Neutrophil (primary cell): ENCODE data around the gene ENTHD1.
"Not testable (repeated sequence)": the region's sequence is repeated elsewhere in the genome, so short reads cannot be mapped to it uniquely, and the experiment has no call there.

Experiments
- H3K27ac ChIP-seq: fragments of 200-600 bp; sonication (generic); 2 replicates; pipeline ENCODE4 v1.5.1; 2016; ENCODE audit warnings: mild to moderate bottlenecking, moderate library complexity
- H3K27me3 ChIP-seq: fragments of 200-600 bp; sonication (generic); 2 replicates; pipeline ENCODE4 v1.6.0; 2016; ENCODE audit warnings: mild to moderate bottlenecking
- H3K36me3 ChIP-seq: fragments of 200-600 bp; sonication (generic); 2 replicates; pipeline ENCODE4 v1.5.1; 2017
- H3K4me1 ChIP-seq, 2 experiments: fragments of 200-600 bp in 1 of 2; sonication (generic) in 1 of 2; 1 replicate in 1 of 2; 2 replicates in 1 of 2; pipeline versions ENCODE4 v1.5.1 to v1.6.1; 2013 to 2016; ENCODE audit warnings: low read depth in 1 of 2, low read length in 1 of 2, mild to moderate bottlenecking in 1 of 2, moderate library complexity in 1 of 2; ENCODE audit not compliant: control insufficient read depth in 1 of 2, insufficient read depth in 1 of 2
- H3K4me3 ChIP-seq, 2 experiments: fragments of 200-600 bp in 1 of 2; sonication (generic) in 1 of 2; 1 replicate in 1 of 2; 2 replicates in 1 of 2; pipeline ENCODE4 v1.5.1; 2013 to 2016; ENCODE audit warnings: low read depth in 1 of 2, low read length in 1 of 2, mild to moderate bottlenecking in 1 of 2, moderate library complexity in 1 of 2
- H3K9me3 ChIP-seq: fragments of 200-600 bp; sonication (generic); 2 replicates; pipeline ENCODE4 v1.5.1; 2016
- TF ChIP-seq, protein P1 (sequence below): fragments of 200-600 bp; sonication (generic); IDR thresholded peaks from 2 replicates; pipeline ENCODE4 v1.5.1; 2016; ENCODE audit warnings: antibody characterized with exemption

ENTHD1 gene

DNA sequence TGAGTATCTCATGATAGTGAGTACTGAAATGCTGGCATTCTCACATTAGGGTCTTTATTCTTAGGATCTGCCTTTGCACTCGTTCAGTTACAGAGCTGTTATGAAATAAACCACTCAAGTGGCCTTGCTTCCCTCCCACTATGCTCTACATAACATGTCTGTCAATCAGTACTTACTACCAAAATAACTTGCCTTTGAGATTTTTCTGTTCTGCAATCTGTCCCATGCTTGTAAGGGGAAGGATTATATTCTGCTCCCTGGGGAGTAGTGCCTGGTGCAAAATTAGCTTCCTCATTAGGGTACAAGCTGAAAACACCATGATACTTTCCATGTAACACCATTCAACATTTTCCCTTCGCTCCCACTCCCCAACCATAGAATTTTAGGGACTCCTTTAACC lies 5.4 kb upstream of the ENTHD1 start:
- Histone ChIP-seq H3K36me3 (no peaks in the 10 kb centered on the region), H3K9me3 (no peaks in the 10 kb centered on the region), H3K27me3 (no peaks in the 10 kb centered on the region), H3K27ac (no peak overlapping the region), H3K4me1 (peaks cover 17 to 28% of the 10 kb centered on the region in 2 experiments), H3K4me3 (no peak overlapping the region)
- TF ChIP-seq, protein P1, sequence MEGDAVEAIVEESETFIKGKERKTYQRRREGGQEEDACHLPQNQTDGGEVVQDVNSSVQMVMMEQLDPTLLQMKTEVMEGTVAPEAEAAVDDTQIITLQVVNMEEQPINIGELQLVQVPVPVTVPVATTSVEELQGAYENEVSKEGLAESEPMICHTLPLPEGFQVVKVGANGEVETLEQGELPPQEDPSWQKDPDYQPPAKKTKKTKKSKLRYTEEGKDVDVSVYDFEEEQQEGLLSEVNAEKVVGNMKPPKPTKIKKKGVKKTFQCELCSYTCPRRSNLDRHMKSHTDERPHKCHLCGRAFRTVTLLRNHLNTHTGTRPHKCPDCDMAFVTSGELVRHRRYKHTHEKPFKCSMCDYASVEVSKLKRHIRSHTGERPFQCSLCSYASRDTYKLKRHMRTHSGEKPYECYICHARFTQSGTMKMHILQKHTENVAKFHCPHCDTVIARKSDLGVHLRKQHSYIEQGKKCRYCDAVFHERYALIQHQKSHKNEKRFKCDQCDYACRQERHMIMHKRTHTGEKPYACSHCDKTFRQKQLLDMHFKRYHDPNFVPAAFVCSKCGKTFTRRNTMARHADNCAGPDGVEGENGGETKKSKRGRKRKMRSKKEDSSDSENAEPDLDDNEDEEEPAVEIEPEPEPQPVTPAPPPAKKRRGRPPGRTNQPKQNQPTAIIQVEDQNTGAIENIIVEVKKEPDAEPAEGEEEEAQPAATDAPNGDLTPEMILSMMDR, result no peak

DNA sequence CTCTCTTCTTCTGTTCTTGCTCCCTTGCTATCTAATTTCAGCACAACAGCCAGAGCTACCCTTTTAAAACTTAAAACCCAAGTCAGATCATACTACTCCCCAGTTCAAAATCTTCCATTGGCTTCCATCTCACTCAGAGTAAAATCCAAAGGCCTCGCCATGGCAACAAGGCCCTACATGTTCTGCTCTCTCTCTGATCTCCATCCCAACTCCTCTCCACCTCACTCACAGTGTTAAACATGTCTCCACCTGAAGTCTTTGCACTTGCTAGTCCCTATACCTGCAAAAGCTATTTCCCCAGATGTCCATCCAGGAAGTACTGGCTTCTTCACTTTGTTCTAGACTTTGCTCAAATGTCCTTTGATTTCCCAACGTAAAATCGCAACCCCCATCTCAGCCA lies 4.3 kb upstream of the ENTHD1 start:
- no peaks in the 10 kb centered on the region for H3K27me3 ChIP-seq
- TF ChIP-seq, protein P1, result no peak
- H3K4me3 ChIP-seq, result no peak overlapping the region
- no peak overlapping the region for H3K27ac ChIP-seq
- H3K36me3 ChIP-seq, result no peaks in the 10 kb centered on the region
- H3K4me1 ChIP-seq, result peaks cover 17 to 28% of the 10 kb centered on the region in 2 experiments
- H3K9me3 ChIP-seq, result no peaks in the 10 kb centered on the region

DNA sequence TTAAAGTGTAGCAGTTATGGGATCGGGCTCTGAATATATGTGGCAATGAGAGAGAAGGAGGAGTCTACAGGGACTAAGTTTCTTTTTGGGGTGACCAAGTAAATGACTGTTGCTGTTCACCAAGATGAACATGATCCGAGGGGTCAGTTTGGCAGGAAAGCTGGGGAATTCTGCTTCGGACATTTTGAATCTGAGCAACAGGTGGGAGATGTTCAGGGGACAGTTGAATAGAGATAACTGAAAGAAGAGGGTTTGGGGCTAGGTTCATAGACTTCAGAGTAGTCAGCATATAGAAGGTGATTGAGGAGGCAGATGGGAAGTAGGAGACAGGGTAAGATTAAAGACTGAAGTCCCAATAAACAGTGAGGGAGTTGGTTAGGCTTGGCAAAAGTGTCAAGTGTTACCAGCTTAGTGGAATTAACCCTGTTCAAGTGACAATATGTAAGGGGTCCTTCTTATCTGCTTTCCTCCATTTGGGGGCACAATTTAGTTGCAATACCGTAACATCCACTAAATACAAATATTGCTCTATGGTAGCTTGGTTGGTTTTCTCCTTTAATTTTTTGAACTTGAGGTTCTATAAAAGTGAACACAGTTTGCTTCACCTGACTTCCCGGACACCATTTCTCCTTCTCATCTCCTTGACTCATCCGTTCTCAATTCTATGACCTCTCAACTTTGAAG lies 2.9 kb upstream of the ENTHD1 start:
- H3K4me3 ChIP-seq, result no peak overlapping the region
- no peaks in the 10 kb centered on the region for H3K27me3 ChIP-seq
- no peaks in the 10 kb centered on the region for H3K9me3 ChIP-seq
- H3K27ac ChIP-seq, result no peak overlapping the region
- peaks cover 27 to 39% of the 10 kb centered on the region in 2 experiments for H3K4me1 ChIP-seq
- TF ChIP-seq, protein P1, result no peak
- H3K36me3 ChIP-seq, result no peaks in the 10 kb centered on the region

DNA sequence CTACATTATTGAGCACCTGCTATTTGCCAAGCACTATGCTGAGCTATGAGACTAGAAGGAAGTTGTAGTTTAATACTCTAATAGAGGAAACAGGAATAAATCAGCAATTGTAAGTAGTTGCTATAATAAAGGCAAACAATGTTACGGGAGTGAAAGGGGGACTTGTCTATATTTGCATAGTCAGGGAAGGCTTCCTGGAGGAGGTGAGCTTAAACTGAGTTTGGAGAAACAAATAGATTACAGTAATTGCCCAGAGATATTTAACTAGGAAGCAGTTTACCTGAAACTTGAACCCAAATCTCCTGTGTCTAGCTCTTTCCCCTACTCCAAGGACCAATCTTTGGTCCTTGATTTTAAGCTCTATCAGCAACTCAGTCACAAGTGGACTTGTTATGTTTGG lies 2.1 kb upstream of the ENTHD1 start:
- Histone ChIP-seq H3K27ac (no peak overlapping the region), H3K9me3 (no peaks in the 10 kb centered on the region), H3K36me3 (no peaks in the 10 kb centered on the region), H3K4me1 (peaks cover 27 to 35% of the 10 kb centered on the region in 2 experiments), H3K4me3 (no peak overlapping the region), H3K27me3 (no peaks in the 10 kb centered on the region)
- TF ChIP-seq, protein P1, result no peak

DNA sequence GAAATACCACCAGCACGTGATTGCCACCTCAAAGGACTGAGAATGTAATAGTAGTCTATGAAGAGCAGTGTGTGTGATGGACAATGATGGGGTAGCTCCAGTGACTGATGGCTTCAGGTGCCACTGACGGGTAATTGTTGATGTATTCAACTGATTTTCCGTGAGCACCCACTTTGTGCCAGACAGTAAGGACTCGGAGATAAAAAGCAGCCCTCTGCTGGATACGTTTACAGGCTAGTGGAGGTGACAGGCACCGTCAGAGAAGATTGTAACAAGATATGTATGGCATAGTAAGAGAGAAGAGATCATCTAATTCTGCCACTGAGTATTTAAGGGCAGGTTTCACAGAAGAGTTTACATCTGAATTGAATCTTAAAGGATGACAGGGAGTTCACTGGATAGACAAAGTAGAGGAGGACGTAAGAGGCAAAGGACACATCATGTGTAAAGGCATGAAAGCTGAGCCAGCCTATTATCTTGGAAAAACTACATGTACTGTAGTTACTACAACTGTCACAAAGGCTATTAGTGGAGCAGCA lies 1.1 kb upstream of the ENTHD1 start:
- H3K27me3 ChIP-seq, result no peaks in the 10 kb centered on the region
- peaks cover 27 to 31% of the 10 kb centered on the region in 2 experiments for H3K4me1 ChIP-seq
- no peaks in the 10 kb centered on the region for H3K9me3 ChIP-seq
- H3K36me3 ChIP-seq, result no peaks in the 10 kb centered on the region
- H3K4me3 ChIP-seq, result no peak overlapping the region
- no peak overlapping the region for H3K27ac ChIP-seq
- TF ChIP-seq, protein P1, result no peak

DNA sequence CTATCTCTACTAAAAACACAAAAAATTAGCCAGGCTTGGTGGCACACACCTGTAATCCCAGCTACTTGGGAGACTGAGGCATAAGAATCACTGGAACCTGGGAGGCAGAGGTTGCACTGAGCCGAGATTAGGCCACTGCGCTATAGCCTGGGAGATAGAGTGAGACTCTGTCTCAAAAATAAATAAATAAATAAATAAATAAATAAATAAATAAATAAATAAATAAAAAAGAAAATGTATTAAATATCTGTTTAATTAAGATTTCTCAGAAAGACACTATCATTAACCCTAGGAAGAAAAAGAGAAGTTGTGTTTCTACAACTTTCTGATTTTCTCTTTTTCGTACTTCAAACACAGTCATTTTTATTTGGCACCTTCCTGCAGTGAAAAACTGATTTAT lies 3.6 kb downstream of the ENTHD1 start:
- peaks cover 15 to 19% of the 10 kb centered on the region in 2 experiments for H3K4me1 ChIP-seq
- not testable (repeated sequence) for H3K27ac ChIP-seq, H3K36me3 ChIP-seq, H3K9me3 ChIP-seq, H3K4me3 ChIP-seq, H3K27me3 ChIP-seq
